Activated naive CD4-positive, alpha-beta T cell treated with anti-CD3 and anti-CD28 coated beads, Interleukin-2, amount 50 U/mL, for 24 hours (primary cell): ENCODE measurements around the gene CPT1A.
"Not testable (repeated sequence)": the region's sequence is repeated elsewhere in the genome, so short reads cannot be mapped to it uniquely, and the experiment has no call there.

ENCODE experiments used
- H3K27ac Mint-ChIP-seq: one replicate; pipeline ENCODE4 v1.8.0; 2021; ENCODE audit warnings: mild to moderate bottlenecking, mixed read lengths
- H3K27me3 Mint-ChIP-seq: one replicate; pipeline ENCODE4 v1.8.0; 2021; ENCODE audit warnings: mixed read lengths
- H3K36me3 Mint-ChIP-seq: one replicate; pipeline ENCODE4 v1.8.0; 2021; ENCODE audit warnings: mixed read lengths
- H3K4me1 Mint-ChIP-seq: one replicate; pipeline ENCODE4 v1.8.0; 2021; ENCODE audit warnings: mixed read lengths
- H3K4me3 Mint-ChIP-seq: one replicate; pipeline ENCODE4 v1.8.0; 2021; ENCODE audit warnings: mild to moderate bottlenecking, mixed read lengths
- H3K9me3 Mint-ChIP-seq: one replicate; pipeline ENCODE4 v1.8.0; 2021; ENCODE audit warnings: mixed read lengths

CPT1A gene

DNA sequence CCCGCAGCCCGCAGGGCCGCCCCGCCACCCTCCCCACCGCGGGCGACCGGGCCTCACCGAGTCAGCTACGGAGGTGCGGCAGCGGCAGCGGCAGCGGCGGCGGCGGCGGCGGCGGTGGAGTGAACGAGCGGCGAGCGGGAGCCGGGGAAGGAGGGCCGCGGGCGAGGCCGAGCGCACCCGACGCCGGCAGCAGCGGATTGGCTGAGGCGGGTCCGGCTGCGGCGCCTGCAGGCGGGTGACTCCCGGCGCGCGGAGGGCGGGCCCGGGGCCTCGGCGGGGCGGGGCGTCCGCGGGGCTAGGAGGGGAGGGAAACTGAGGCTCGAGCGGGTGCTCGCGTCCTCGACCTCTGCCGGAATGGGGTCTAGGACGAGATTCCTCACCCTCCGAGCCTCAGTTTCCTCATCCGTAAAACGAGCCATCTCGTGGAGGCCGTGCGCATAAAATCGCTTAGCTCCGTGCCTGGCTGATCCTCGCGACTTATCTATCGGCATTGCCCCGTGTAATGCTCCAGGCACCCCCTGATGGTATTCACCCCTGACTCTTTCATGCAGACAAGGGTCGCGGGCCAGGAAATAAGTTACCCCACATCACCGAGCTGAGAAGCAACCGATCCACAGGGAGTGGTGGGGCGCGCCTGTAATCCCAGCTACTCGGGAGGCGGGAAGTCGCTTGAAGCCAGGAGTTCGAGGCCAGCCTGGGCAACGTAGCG, at the start of gene CPT1A:
CPT1A (minus strand) TSS at position 199 of the 709 bp plus-strand sequence. CDS start 26,442 bp downstream, outside the sequence.
- no peaks in the 10 kb centered on the region for H3K36me3 Mint-ChIP-seq
- no peaks in the 10 kb centered on the region for H3K9me3 Mint-ChIP-seq
- peak within 1 kb of the TSS; percentile 84 for H3K27ac Mint-ChIP-seq
- H3K27me3 Mint-ChIP-seq = no peaks in the 10 kb centered on the region
- H3K4me1 Mint-ChIP-seq = peaks cover 40% of the 10 kb centered on the region
- peak within 1 kb of the TSS; percentile 86 for H3K4me3 Mint-ChIP-seq

DNA sequence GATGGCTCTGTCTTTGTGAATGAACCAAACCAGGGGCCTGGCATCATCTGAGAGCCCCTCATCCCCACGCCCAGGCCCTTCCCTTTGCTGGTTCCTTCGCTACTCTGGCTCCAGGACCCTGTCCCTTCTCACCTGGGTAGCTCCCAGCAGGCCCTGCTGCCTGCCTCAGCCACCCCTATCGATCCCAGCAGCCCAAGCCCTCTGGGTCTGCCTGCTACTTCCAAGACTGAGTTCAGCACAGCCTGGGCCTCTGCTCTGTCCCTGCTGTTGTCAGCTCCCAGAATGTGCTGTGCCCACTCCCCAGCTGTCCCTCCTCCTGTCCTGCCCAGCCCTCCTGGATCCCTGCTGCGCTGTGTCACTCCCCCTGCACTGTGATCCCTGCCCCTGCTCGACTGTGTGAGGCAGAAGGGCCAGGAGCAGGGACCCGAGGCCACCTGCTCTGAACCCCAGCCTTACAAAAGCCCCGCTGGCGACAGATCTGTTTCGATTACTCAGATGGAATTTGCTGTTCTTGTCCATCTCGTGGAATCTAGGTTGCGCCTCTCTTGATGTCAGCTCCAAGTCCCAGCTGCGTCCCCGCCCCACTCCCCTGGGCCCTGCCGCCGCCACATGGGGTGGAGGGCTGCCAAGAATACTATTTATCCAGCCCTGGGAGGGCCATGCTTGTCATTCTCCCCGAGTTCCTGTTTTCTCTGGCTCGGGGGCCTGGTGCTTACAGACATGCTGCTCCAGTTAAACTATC, 48.9 kb upstream of the CPT1A start:
- Mint-ChIP-seq H3K27me3 (no peaks in the 10 kb centered on the region), H3K4me1 (no peaks in the 10 kb centered on the region), H3K9me3 (no peaks in the 10 kb centered on the region), H3K27ac (no peak overlapping the region), H3K36me3 (peaks cover 7% of the 10 kb centered on the region), H3K4me3 (no peak overlapping the region)

DNA sequence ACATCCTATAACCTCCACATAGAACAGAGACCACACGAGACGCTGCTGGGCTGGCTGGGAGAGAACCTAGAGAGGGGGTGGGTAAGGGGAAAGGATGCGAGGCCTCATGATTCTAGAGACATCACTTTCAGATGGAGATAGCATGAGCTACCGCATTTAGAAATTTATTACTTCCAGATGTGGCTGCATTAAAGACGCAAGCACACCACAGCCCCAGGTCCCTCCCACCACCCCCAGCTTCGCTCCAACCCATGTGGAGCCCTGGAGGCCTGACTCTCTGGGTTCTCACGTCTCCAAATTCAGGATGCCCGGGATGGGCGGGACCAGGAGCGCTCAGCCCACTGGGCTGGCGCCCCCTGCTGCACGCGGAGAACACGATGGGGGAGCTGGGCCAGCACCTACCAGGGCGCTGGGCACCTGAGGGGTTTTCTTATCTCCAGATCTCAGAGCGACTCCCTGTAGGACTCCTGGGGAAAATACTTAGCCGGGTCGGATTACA, 48.3 kb upstream of the CPT1A start:
- no peaks in the 10 kb centered on the region for H3K4me1 Mint-ChIP-seq
- H3K27me3 Mint-ChIP-seq = no peaks in the 10 kb centered on the region
- peaks cover 7% of the 10 kb centered on the region for H3K36me3 Mint-ChIP-seq

DNA sequence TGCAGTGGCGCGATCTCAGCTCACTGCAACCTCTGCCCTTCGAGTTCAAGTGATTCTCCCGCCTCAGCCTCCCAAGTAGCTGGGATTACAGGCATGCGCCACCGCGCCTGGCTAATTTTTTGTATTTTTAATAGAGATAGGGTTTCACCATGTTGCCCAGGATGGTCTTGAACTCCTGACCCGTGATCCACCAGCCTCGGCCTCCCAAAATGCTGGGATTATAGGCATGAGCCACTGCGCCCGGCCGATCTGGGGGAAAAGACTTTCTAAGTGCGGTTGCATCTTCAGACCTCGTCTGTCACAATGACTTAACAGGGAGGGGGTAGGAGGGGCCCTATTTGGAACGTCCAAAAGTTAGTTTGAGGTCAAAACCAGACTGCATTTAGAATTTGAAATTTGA, 43.1 kb upstream of the CPT1A start:
- H3K4me1 Mint-ChIP-seq, H3K27me3 Mint-ChIP-seq, H3K36me3 Mint-ChIP-seq, H3K4me3 Mint-ChIP-seq, H3K9me3 Mint-ChIP-seq, H3K27ac Mint-ChIP-seq: not testable (repeated sequence)

More for the DNA sequence above, 48.3 kb upstream of the CPT1A start:
- no peak overlapping the region for H3K4me3 Mint-ChIP-seq
- no peaks in the 10 kb centered on the region for H3K9me3 Mint-ChIP-seq
- no peak overlapping the region for H3K27ac Mint-ChIP-seq

DNA sequence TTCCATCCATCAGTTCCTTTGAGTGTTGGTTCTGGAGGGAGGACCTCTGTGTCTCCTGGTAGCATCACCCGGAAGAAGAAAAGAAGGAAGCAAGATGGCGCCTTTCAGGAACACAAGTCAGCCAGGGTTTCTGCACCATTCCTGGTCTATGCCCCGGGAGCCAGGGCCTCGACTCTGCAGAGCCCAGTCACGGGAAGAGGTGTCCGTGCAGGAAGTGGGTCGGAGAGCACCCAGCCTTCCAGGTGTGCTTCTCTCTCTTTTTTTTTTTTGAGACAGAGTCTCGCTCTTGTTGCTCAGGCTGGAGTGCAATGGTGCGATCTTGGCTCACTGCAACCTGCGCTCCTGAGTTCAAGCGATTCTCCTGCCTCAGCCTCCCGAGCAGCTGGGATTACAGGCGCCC, 40.7 kb upstream of the CPT1A start:
- no peaks in the 10 kb centered on the region for H3K9me3 Mint-ChIP-seq
- H3K4me1 Mint-ChIP-seq = no peaks in the 10 kb centered on the region
- H3K27me3 Mint-ChIP-seq = no peaks in the 10 kb centered on the region
- no peak overlapping the region for H3K27ac Mint-ChIP-seq
- no peak overlapping the region for H3K4me3 Mint-ChIP-seq
- no peaks in the 10 kb centered on the region for H3K36me3 Mint-ChIP-seq

DNA sequence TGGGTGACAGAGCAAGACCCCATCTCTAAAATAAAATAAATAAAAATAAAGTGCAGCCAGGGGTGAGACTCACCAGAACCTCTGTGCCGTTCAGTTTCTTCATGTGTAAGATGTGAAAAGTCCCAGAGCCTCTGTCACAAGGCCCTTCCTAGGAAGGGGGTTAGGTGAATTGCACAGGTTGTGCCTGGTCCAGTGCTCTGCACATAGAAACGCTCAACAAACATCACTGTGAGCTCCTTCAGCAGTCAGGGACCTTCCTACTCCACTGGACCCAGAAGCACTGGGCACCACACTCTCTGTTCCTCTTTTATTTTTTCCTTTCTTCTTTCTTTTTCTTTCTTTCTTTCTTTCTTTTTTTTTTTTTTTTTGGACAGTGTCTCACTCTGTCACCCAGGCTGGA, 39.6 kb upstream of the CPT1A start:
- no peaks in the 10 kb centered on the region for H3K36me3 Mint-ChIP-seq
- no peaks in the 10 kb centered on the region for H3K9me3 Mint-ChIP-seq
- no peak overlapping the region for H3K27ac Mint-ChIP-seq
- H3K4me3 Mint-ChIP-seq = no peak overlapping the region
- no peaks in the 10 kb centered on the region for H3K27me3 Mint-ChIP-seq
- no peaks in the 10 kb centered on the region for H3K4me1 Mint-ChIP-seq

DNA sequence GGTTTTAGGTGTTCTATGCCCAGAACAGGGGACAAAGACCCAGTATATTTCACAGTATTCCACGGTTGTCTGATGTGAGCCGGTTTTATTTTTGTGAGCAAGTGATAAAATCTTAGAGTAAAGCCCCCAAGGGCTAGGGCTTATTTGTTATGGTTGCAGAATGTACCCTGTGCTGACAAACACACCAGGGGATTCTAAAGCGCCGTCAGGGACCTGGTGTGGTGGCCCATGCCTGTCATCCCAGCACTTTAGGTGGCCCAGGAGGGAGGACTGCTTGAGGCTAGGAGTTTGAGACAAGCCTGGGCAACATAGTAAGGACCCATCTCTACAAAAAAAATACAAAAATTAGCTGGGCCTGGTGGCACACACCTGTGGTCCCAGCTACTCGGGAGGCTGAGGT, 39.1 kb upstream of the CPT1A start:
- Mint-ChIP-seq H3K27ac (no peak overlapping the region), H3K27me3 (no peaks in the 10 kb centered on the region), H3K4me1 (no peaks in the 10 kb centered on the region), H3K36me3 (no peaks in the 10 kb centered on the region), H3K9me3 (no peaks in the 10 kb centered on the region), H3K4me3 (no peak overlapping the region)

DNA sequence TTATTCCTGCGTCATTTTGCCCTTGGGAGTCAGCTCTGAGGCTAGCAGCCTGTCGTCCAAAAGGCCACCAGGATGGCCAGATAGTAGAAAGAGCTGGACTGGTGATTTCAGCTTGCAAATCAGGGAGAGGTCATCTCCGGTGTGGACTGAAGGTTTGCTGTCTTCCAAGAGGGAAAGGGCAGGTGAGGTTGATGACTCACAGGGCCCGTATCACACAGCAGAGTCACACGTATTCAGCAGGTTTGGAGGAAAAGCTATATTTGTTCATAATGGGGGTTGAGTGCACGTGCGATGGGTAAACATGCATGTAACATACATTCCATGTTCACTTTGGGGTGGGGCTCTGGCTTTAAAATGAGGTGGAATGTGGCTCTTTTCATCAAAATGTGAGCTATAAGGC, 36.3 kb upstream of the CPT1A start:
- H3K9me3 Mint-ChIP-seq = no peaks in the 10 kb centered on the region
- no peak overlapping the region for H3K4me3 Mint-ChIP-seq
- H3K36me3 Mint-ChIP-seq = no peaks in the 10 kb centered on the region
- H3K27ac Mint-ChIP-seq = no peak overlapping the region
- H3K27me3 Mint-ChIP-seq = peaks cover 1% of the 10 kb centered on the region
- no peaks in the 10 kb centered on the region for H3K4me1 Mint-ChIP-seq

DNA sequence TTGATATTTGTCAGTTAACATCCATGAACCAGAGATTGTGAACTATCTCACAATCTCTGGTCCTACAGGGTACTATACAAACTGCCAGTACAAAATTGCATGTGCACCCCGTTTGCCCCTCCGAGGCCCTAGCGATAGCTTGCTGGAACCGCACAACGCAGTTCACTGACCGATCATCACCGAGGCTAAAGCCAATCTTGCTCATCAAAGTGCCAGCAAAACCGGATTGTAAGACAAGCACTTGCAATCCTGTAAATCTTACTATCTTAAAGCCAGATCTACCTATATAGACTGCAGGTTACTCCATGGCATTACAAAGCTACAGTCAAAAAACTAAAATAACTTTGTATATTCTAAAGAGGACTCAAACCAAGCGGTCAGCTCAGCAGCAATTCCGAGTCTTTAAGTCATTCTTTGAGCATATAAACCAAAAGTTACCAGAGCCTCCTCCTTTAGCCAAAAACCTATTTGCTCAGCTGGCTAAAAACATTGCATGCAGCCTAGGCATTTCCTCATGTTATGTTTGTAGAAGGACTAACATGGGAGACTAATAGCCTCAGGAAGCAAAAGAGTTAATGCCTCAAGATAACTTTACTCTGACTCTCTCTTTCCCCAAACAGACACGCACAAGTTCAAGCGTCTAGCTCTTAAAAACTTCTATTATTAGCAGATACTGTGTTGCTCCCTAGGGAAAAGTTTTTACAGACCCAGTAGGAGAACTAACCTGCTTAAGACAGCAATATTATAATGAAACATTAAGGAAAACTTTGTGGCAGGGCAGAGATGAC, 30.7 kb upstream of the CPT1A start:
- no peaks in the 10 kb centered on the region for H3K9me3 Mint-ChIP-seq
- peaks cover 16% of the 10 kb centered on the region for H3K4me1 Mint-ChIP-seq
- peaks cover 17% of the 10 kb centered on the region for H3K27me3 Mint-ChIP-seq
- no peak overlapping the region for H3K4me3 Mint-ChIP-seq
- H3K27ac Mint-ChIP-seq = no peak overlapping the region
- H3K36me3 Mint-ChIP-seq = no peaks in the 10 kb centered on the region

DNA sequence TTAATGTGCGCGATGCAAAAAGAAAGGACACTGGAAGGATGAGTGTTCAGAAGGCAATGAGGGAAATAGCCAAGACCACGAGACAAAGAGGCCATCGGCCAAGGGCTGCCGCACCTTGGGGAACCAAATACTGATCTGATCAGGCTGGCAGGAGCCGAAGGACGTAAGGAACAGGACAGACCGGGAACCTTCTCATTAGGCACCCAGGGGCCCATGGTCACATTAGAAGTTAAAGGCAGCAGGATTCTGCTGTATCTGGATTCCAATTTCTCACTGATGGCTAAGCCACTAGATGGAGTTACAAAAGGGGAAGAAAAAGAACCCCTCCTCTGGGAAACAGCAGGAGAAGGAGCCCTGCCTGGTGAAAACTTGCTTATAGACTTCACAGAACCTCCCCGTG, 28.8 kb upstream of the CPT1A start:
- Mint-ChIP-seq H3K27me3 (peaks cover 17% of the 10 kb centered on the region), H3K4me1 (peaks cover 16% of the 10 kb centered on the region), H3K27ac (no peak overlapping the region), H3K4me3 (peak overlapping the region; percentile 66), H3K36me3 (no peaks in the 10 kb centered on the region), H3K9me3 (no peaks in the 10 kb centered on the region)

DNA sequence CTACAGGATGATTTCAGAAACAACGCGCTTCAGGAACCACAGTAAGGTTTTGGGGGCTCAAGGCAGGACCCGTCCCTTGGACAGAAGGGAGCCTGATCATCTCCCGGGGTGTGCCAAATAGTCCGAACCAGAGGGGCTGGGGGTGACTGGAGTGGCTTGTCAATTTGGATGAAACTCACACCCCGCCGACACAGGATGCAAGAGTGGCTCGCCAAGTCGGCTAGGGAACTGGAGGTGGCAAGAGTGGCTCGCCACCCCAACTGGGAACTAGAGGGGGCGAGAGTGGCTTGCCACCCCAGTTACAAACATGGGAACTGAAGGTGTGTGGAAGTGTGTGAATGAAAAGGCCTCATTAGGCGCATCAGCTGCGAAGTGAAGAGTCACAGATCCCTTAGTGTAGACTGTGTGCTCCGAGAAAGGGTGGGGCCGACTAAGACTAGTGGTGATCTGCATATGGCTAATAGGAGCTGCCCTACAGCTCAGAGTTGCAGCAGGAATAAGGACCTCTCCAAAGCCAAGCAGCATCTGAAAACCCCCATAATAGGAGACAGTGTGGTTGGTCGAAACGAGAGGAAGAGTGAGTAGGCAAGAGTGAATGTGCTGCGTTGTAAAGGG, 26.6 kb upstream of the CPT1A start:
- Mint-ChIP-seq H3K4me3 (no peak overlapping the region), H3K27ac (no peak overlapping the region), H3K9me3 (no peaks in the 10 kb centered on the region)

DNA sequence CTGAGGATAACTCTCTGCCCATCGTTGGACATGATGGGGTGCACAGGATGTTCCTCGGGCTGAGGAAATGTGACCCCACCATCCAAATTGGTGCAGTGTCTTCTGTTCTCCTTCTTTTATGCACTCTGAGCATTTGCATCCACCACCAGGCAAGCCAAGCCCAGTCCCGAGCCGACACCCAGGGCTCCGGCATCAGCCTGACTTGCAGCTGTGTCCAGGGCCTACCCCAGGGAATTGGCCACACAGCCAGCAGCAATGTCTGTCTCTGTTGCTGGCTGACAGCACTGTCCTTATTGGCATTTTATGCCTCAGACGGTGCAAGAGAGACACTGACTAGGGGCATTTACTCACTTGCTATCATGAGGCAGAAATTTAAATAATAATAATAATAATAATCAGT, 25.4 kb upstream of the CPT1A start:
- peaks cover 16% of the 10 kb centered on the region for H3K27me3 Mint-ChIP-seq
- H3K36me3 Mint-ChIP-seq = peaks cover 1% of the 10 kb centered on the region
- H3K27ac Mint-ChIP-seq = no peak overlapping the region
- no peaks in the 10 kb centered on the region for H3K9me3 Mint-ChIP-seq
- H3K4me3 Mint-ChIP-seq = no peak overlapping the region
- peaks cover 16% of the 10 kb centered on the region for H3K4me1 Mint-ChIP-seq

More for the DNA sequence above, 26.6 kb upstream of the CPT1A start:
- peaks cover 16% of the 10 kb centered on the region for H3K27me3 Mint-ChIP-seq
- H3K36me3 Mint-ChIP-seq = peaks cover 1% of the 10 kb centered on the region
- peaks cover 16% of the 10 kb centered on the region for H3K4me1 Mint-ChIP-seq

DNA sequence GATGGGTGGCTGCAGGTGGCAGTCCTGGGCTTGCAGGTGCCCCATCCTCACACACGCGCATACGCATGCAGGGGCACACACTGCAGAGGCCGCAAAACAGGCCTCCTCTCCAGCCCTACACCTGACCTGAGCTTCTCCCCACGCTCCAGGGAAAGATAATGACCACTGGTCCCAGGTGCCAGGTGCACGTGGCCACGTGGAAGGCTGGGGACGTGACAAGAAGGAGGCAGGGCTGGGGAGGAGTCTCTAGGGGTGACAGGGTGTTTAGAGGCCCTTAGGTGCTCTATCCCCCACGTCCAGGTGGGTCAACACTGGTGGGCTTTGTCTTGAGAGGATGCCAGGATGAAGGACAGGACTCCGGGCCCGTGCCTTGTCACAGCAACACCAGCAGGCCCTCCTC, 23.5 kb upstream of the CPT1A start:
- H3K4me1 Mint-ChIP-seq = peaks cover 11% of the 10 kb centered on the region
- H3K27ac Mint-ChIP-seq = no peak overlapping the region
- H3K27me3 Mint-ChIP-seq = peaks cover 14% of the 10 kb centered on the region
- no peaks in the 10 kb centered on the region for H3K9me3 Mint-ChIP-seq
- H3K4me3 Mint-ChIP-seq = no peak overlapping the region
- peaks cover 1% of the 10 kb centered on the region for H3K36me3 Mint-ChIP-seq

DNA sequence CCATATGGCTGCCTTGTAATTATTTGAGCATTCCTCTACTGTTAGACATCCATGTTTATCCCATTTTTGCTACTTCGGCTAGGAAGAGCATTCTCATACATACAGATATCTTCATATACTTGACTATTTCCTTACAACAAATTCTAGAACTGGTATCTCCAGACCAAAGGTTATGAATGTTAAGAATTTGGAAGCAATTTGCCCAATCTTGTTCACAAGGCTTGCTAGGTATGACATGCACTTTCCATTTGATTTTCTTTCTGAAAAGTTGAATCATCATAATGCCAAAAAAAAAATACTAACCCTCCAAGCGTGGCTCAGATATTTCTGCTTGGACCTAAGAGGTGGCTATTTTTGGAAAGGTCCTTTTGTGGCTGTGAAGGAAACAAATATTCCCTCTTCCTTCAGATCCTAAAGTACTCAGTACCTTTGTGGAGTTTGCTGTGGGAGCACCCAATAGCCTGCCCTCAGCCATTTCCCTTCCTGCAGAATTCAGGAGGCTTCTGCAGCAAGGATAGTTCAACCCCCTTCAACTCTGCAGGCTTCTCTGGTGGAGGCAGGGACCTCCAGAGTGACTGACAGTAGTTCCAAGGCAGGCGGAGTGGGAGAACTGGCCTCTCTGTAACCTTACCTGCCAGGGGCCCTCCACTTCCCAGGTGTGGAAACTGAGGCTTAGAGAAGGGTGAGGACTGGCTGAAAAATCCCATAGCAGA, 22.0 kb upstream of the CPT1A start:
- no peaks in the 10 kb centered on the region for H3K4me1 Mint-ChIP-seq
- H3K27ac Mint-ChIP-seq = no peak overlapping the region
- H3K9me3 Mint-ChIP-seq = no peaks in the 10 kb centered on the region
- H3K27me3 Mint-ChIP-seq = peaks cover 4% of the 10 kb centered on the region
- peaks cover 1% of the 10 kb centered on the region for H3K36me3 Mint-ChIP-seq
- H3K4me3 Mint-ChIP-seq = no peak overlapping the region

DNA sequence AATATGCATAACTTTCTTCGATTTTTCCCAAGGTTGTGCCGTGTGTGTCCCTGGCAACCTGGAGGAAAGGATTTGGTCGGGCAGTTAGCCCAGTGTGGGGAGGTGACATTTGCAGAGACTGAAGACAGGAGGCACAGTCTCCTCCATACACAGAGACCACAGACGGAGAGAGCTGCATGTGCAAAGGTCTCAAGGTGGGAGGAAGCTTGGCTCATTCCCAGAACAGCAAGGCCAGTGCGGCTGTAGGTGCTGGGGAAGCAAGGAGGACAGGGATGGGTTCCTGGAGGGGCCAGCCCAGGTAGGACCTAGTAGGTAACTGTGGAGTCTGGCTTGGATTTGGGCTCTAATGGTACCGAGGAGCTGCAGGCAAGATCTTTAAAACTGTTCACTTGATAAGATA, 20.7 kb upstream of the CPT1A start:
- Mint-ChIP-seq H3K4me1 (no peaks in the 10 kb centered on the region), H3K4me3 (no peak overlapping the region), H3K27ac (no peak overlapping the region), H3K9me3 (no peaks in the 10 kb centered on the region), H3K27me3 (no peaks in the 10 kb centered on the region), H3K36me3 (peaks cover 1% of the 10 kb centered on the region)
